ENCODE data around the gene CYTH4. TPM values are rescaled to one million over a fixed set of nuclear protein-coding genes. Genes with fewer than 3 reads are reported as not detected.

The CYTH4 gene
- total RNA-seq, 4 donors from 2014 or later: 3.3 to 15.1 (median 4.2) TPM

GRCh38 chr22:37343348-37343747 is 61.0 kb downstream of the CYTH4 start:
- TF ChIP-seq POLR2A (IDR thresholded peaks at IDR 0.05): no peak
- no peak for TF ChIP-seq CTCF (IDR thresholded peaks at IDR 0.05)
- WGBS, 2 donors: 65 to 73% methylated on average over 11 of the region's 11 CpGs
- Histone ChIP-seq H3K4me3 (replicated peaks in 1 of 3) (no peak overlapping the region), H3K27me3 (no peaks in the 10 kb centered on the region), H3K9me3 (no peaks in the 10 kb centered on the region), H3K4me1 (no peaks in the 10 kb centered on the region), H3K36me3 (no peaks in the 10 kb centered on the region), H3K27ac (no peak overlapping the region)
- intact Hi-C loops (cut with DNase I): no loop called here
- no peak for DNase-seq

DNA sequence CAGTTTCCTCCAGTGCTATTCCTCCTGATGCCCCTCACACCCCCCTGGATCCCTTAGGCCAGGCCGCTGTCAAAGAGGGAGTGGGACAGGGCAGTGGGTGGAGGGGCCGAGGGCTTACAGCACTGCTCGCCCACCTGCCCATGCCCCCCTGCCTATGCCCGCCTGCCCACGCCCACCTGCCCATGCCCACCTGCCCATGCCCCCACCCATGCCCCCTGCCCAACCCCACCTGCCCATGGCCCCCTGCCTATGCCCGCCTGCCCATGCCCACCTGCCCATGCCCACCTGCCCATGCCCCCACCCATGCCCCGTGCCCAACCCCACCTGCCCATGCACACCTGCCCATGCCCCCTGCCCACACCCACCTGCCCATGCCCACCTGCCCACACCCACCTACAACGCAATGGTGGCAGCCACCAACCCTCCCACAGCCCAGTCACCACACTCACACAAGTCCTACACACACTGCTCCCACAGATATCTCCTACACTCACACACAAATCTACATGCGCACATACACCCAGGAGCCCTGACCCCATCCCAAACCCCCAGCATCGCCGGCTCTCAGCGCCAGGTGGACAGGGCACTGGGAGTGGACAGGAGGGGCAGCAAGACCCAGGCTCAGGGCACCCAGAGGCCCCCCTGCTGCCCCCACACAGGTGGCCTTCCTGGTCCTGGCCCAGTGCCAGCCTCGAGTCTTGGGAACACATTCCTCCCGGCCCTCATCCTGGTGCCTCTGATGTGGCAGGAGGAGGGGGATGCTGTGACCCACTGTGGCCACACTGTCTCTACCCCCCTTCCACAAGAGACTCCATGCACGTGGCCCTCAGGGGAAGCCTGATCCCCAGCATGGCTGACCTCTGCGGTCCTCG is 61.8 kb downstream of the CYTH4 start:
- intact Hi-C loops (cut with DNase I): no loop called here
- H3K4me1 ChIP-seq: no peaks in the 10 kb centered on the region
- no peak for DNase-seq
- H3K9me3 ChIP-seq: no peaks in the 10 kb centered on the region
- H3K27ac ChIP-seq: no peak overlapping the region
- H3K36me3 ChIP-seq: no peaks in the 10 kb centered on the region
- H3K4me3 ChIP-seq (replicated peaks in 1 of 3): no peak overlapping the region
- WGBS, 2 donors: 80 to 87% methylated on average over 12 to 13 of the region's 17 CpGs
- TF ChIP-seq POLR2A (IDR thresholded peaks at IDR 0.05) (no peak), CTCF (IDR thresholded peaks at IDR 0.05) (no peak)
- no peaks in the 10 kb centered on the region for H3K27me3 ChIP-seq

- Histone ChIP-seq H3K4me1 (no peaks in the 10 kb centered on the region), H3K9me3 (no peaks in the 10 kb centered on the region), H3K27ac (no peak overlapping the region), H3K36me3 (no peaks in the 10 kb centered on the region), H3K27me3 (no peaks in the 10 kb centered on the region), H3K4me3 (replicated peaks in 1 of 3) (no peak overlapping the region)
- no peak for DNase-seq
- TF ChIP-seq CTCF (IDR thresholded peaks at IDR 0.05) (no peak), POLR2A (IDR thresholded peaks at IDR 0.05) (no peak)
- intact Hi-C loops (cut with DNase I): no loop called here
- WGBS, 2 donors: 80 to 87% methylated on average over 13 of the region's 13 CpGs
Measured at GRCh38 chr22:37344735-37345449, 62.6 kb downstream of the CYTH4 start.

DNA sequence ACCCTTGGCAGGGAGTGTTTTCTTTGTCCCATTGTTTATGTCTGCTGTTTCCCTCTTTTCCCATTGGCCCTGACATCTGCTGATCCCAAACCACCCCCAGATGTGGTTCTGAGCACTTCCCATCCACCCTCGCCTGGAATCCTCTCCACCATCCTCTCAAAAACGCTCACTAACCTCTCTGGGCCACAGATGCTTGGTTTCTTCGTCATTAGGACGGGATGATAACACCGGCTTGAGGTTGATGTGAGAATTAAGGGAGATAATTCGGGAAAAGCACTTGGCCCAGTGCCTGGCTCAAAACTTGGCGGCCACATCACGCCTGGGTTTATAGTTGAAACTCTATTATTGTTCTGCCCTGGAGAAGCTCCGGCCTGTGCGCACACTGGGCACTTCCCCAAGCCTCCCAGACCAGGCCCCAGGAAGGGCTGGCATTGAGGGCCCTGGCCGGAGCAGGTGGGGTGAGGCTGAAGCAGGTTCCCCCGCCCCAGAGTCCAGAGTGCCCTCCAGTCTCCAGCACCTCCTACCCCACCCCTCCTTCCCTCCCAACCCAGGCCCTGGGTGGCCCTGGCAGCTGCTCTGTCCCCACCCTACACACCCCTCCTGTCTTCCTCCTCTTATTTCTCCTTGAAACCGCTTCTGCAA is 63.7 kb downstream of the CYTH4 start:
- no peak for DNase-seq
- Histone ChIP-seq H3K36me3 (no peaks in the 10 kb centered on the region), H3K4me1 (no peaks in the 10 kb centered on the region), H3K9me3 (no peaks in the 10 kb centered on the region), H3K4me3 (replicated peaks in 1 of 3) (no peak overlapping the region), H3K27me3 (no peaks in the 10 kb centered on the region), H3K27ac (no peak overlapping the region)
- WGBS, 2 donors: 21 to 30% methylated on average over 13 of the region's 13 CpGs
- TF ChIP-seq CTCF (IDR thresholded peaks at IDR 0.05) (no peak), POLR2A (IDR thresholded peaks at IDR 0.05) (no peak)
- intact Hi-C loops (cut with DNase I): no loop called here
